ENCODE measurements around the gene POU2AF1.

DNA sequence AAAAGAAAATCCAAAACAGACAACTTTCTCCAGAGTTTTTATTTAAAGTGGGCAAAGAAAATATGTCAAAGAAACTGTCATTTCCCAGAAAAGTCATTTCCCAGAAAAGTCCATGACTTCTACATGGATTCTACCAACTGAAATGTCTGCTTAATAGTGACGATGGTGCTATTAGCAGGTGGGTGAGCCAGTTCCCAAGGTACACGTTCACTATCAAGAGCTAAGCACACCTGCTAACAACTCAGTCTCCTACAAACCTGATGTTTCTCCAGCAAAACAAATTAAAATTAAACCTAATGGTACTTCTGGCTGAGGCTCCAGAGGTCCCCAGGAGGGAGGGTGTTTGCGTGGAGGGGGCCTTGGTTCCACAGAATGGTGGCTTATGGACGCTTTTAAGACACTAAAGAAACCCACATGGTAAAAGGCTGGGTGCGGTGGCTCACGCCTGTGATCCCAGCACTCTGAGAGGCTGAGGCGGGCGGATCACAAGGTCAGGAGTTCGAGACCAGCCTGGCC is 26.8 kb downstream of the POU2AF1 start:
- TF ChIP-seq, protein P1, sequence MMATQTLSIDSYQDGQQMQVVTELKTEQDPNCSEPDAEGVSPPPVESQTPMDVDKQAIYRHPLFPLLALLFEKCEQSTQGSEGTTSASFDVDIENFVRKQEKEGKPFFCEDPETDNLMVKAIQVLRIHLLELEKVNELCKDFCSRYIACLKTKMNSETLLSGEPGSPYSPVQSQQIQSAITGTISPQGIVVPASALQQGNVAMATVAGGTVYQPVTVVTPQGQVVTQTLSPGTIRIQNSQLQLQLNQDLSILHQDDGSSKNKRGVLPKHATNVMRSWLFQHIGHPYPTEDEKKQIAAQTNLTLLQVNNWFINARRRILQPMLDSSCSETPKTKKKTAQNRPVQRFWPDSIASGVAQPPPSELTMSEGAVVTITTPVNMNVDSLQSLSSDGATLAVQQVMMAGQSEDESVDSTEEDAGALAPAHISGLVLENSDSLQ (IDR thresholded peaks at IDR 0.05) = no peak
- TF ChIP-seq FOXK2 (IDR thresholded peaks at IDR 0.05) (no peak), LEF1 (IDR thresholded peaks at IDR 0.05; ENCODE audit: borderline replicate concordance) (no peak), SUZ12 (IDR thresholded peaks at IDR 0.05) (no peak), ELF4 (IDR thresholded peaks at IDR 0.05) (no peak), FOXM1 (IDR thresholded peaks at IDR 0.05; ENCODE audit: borderline replicate concordance) (no peak), SP1 (IDR thresholded peaks at IDR 0.05) (no peak), CTBP1 (IDR thresholded peaks at IDR 0.05; ENCODE audit: borderline replicate concordance) (no peak)

Measured in HEK293T (cell line).